ENCODE results near the gene SLC35B1.

DNA sequence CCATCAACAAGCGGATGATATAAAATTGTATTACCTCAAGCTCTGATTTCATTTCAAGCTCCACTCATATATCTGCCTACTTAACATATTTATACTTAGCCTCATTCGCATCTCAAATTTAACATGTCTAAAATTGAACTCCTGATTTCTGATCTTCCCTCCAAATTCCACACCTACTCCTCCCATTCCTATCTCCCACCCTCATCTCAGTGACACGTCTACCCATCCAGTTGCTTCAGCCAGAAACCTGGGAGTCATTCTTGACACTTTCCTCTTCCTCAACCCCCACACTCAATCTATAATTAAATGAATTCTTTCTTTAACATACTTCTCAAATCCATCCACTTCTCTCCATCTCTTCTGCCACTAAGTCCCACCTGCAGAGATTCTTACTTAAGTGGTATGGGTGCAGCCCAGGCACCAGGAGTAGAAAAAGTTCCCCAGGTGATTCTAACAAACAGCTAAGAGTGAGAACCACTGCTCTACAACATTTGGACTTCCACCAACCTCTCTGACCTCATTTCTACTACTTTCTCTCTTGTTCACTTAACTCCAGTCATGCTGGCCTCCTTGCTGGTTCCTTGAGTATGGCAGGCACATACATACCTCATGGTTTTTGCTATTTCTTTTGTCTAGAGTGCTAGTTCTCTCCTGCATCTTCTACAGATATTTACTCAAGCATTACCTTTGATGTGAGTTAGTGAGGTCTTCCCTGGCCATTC, 47.9 kb downstream of the SLC35B1 start:
- TF ChIP-seq, protein P1, sequence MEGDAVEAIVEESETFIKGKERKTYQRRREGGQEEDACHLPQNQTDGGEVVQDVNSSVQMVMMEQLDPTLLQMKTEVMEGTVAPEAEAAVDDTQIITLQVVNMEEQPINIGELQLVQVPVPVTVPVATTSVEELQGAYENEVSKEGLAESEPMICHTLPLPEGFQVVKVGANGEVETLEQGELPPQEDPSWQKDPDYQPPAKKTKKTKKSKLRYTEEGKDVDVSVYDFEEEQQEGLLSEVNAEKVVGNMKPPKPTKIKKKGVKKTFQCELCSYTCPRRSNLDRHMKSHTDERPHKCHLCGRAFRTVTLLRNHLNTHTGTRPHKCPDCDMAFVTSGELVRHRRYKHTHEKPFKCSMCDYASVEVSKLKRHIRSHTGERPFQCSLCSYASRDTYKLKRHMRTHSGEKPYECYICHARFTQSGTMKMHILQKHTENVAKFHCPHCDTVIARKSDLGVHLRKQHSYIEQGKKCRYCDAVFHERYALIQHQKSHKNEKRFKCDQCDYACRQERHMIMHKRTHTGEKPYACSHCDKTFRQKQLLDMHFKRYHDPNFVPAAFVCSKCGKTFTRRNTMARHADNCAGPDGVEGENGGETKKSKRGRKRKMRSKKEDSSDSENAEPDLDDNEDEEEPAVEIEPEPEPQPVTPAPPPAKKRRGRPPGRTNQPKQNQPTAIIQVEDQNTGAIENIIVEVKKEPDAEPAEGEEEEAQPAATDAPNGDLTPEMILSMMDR (IDR thresholded peaks at IDR 0.05): no peak
- no peak for TF ChIP-seq EP300 (IDR thresholded peaks at IDR 0.05)
- no peak for TF ChIP-seq POLR2AphosphoS5 (IDR thresholded peaks at IDR 0.05)
- no peak for TF ChIP-seq POLR2A (IDR thresholded peaks at IDR 0.05)

Measured in stomach (tissue), 4 donors.